Spleen (tissue), 11 donors: ENCODE data around the gene PTPRCAP. TPM values are rescaled to one million over a fixed set of nuclear protein-coding genes. Genes with fewer than 3 reads are reported as not detected.

Experiments used
- DNase-seq: peaks from one replicate; pipeline ENCODE4 v3.0.0-alpha.2; 2020
- H3K27ac ChIP-seq, 8 donors: fragments of 200-600 bp; sonication (generic) in 7 of 8; 1 replicate in 4 of 8; 2 replicates in 4 of 8; pipeline versions ENCODE4 v1.5.0 to v1.8.0; 2016 to 2021; ENCODE audit warnings: inconsistent platforms in 4 of 8, mild to moderate bottlenecking in 4 of 8, moderate library complexity in 1 of 8
- H3K27me3 ChIP-seq, 7 donors: fragments of 200-600 bp; sonication (generic) in 6 of 7; replicated peaks in 1 of 7; 1 replicate in 4 of 7; 2 replicates in 3 of 7; pipeline versions ENCODE4 v1.5.0 to v1.8.0; 2016 to 2021; ENCODE audit warnings: inconsistent platforms in 3 of 7, mild to moderate bottlenecking in 1 of 7
- H3K36me3 ChIP-seq, 6 donors: fragments of 200-600 bp; sonication (generic) in 5 of 6; 1 replicate in 4 of 6; 2 replicates in 2 of 6; pipeline versions ENCODE4 v1.5.0 to v1.8.0; 2016 to 2021; ENCODE audit warnings: inconsistent platforms in 2 of 6
- H3K4me1 ChIP-seq, 6 donors: fragments of 200-600 bp; sonication (generic) in 5 of 6; 1 replicate in 3 of 6; 2 replicates in 3 of 6; pipeline versions ENCODE4 v1.5.0 to v1.8.0; 2016 to 2021; ENCODE audit warnings: inconsistent platforms in 3 of 6
- H3K4me3 ChIP-seq, 8 donors: fragments of 200-600 bp; sonication (generic) in 7 of 8; 1 replicate in 4 of 8; 2 replicates in 4 of 8; pipeline versions ENCODE4 v1.5.0 to v1.8.0; 2016 to 2021; ENCODE audit warnings: inconsistent platforms in 4 of 8, mild to moderate bottlenecking in 4 of 8, moderate library complexity in 2 of 8
- H3K9me3 ChIP-seq, 8 donors: fragments of 200-600 bp; sonication (generic) in 7 of 8; 1 replicate in 4 of 8; 2 replicates in 4 of 8; pipeline versions ENCODE4 v1.5.0 to v1.8.0; 2016 to 2021; ENCODE audit warnings: inconsistent platforms in 4 of 8
- CTCF ChIP-seq, 11 experiments: fragments of 200-600 bp in 7 of 11; fragments of 450-650 bp in 4 of 11; sonication (generic) in 4 of 11; IDR thresholded peaks in 8 of 11; conservative IDR thresholded peaks in 3 of 11; 1 replicate in 7 of 11; 2 replicates in 4 of 11; pipeline versions ENCODE4 v1.4.0 to v1.8.0; 2016 to 2021; ENCODE audit warnings: antibody characterized with exemption in 11 of 11, inconsistent platforms in 4 of 11, mild to moderate bottlenecking in 1 of 11
- POLR2A ChIP-seq, 3 donors: fragments of 450-650 bp; IDR thresholded peaks; one replicate each; pipeline ENCODE4 v1.5.1; 2017; ENCODE audit warnings: antibody characterized with exemption in 3 of 3, mild to moderate bottlenecking in 1 of 3
- POLR2AphosphoS5 ChIP-seq, 3 donors: sonication (generic); formaldehyde crosslinking; IDR thresholded peaks; one replicate each; pipeline ENCODE4 v1.5.1; 2017; ENCODE audit warnings: antibody characterized with exemption in 3 of 3
- WGBS, 5 donors: extraction: QIAGEN DNeasy Blood & Tissue Kit in 3 of 5; methylation state at CpG; one replicate each; pipeline versions ENCODE4 v1.1.5 to v1.1.7; 2013 to 2018; 5-methylcytosine and 5-hydroxymethylcytosine counted together
- intact Hi-C: fragments of 100-400 bp; cut with DNase I; formaldehyde crosslinking; loops from one replicate; pipeline ENCODE4 v1.15.0; 2023; ENCODE audit warnings: low total_unique reads
- polyA plus RNA-seq, 3 donors: library from polyadenylated mRNA; stranded (reverse); fragments of 200-250 nt; gene quantifications; one replicate each; pipeline ENCODE4 v1.2.1, GENCODE V29; 2013
- total RNA-seq, 7 donors: library from RNA; depleted of rRNA in 3 of 7; stranded (reverse); fragments of >200 nt in 3 of 7; fragmentation: NEBNext Ultra II Directional in 4 of 7; extraction: Animal tissue kit (Norgen Biotek cat#: 25700) in 4 of 7; gene quantifications; one replicate each; pipeline versions ENCODE4 v1.1.0 to v1.2.1, GENCODE V29; 2016 to 2021
- donor health status: healthy with polysubstance abuse.
- donor health status: DM: no; HTN: no; CAD: no; lungs with moderate emphysema.
- donor health status: DM: no; HTN: no; CAD: no.
- donor health status: Bipolar disorder and iron deficiency.
- donor health status: healthy.
- donor health status: DM: no; HTN: no; CAD: no.
- donor health status: DM: yes; HTN: yes; CAD: no.

The PTPRCAP gene
- total and polyA plus RNA-seq, 10 donors: 119 to 557 (median 238) TPM

- no peaks in the 10 kb centered on the region for H3K27me3 ChIP-seq
- intact Hi-C loops: loop anchor here (5.0 kb wide), 1 partner anchor 112 kb away; the partner anchor contains the start of genes CDK2AP2 and PITPNM1
- 86 to 95% (median 89%) methylated on average over 13 to 19 of the region's 19 CpGs for WGBS, 5 donors
- no peak overlapping the region for H3K4me3 ChIP-seq
- peak in 2 of 3 donors; percentile 4 to 70 for TF ChIP-seq POLR2AphosphoS5 (IDR thresholded peaks at IDR 0.05)
- no peak for TF ChIP-seq CTCF (IDR thresholded peaks at IDR 0.05 in 8 of 11, conservative IDR thresholded peaks at IDR 0.05 in 3 of 11)
- no peak for TF ChIP-seq POLR2A (IDR thresholded peaks at IDR 0.05)
- peaks cover 0 to 76% (median 51%) of the 10 kb centered on the region in 6 donors for H3K36me3 ChIP-seq
- peak overlapping the region in 1 of 8 donors; percentile 75 for H3K27ac ChIP-seq
- DNase-seq: peak; percentile 75
- peaks cover 41 to 92% (median 66%) of the 10 kb centered on the region in 6 donors for H3K4me1 ChIP-seq
- no peaks in the 10 kb centered on the region for H3K9me3 ChIP-seq
These were observed 41.8 kb downstream of the PTPRCAP start for GRCh38 chr11:67395555-67396258.

GRCh38 chr11:67393990-67394389, 43.5 kb downstream of the PTPRCAP start:
- 70 to 90% (median 79%) methylated on average over 3 to 5 of the region's 5 CpGs for WGBS, 5 donors
- no peak for DNase-seq
- Histone ChIP-seq H3K36me3 (peaks cover 0 to 59% (median 34%) of the 10 kb centered on the region in 6 donors), H3K9me3 (no peaks in the 10 kb centered on the region), H3K27ac (peak overlapping the region in 1 of 8 donors; percentile 4), H3K27me3 (no peaks in the 10 kb centered on the region), H3K4me1 (peaks cover 27 to 92% (median 60%) of the 10 kb centered on the region in 6 donors), H3K4me3 (no peak overlapping the region)
- TF ChIP-seq POLR2A (IDR thresholded peaks at IDR 0.05): no peak
- no peak for TF ChIP-seq POLR2AphosphoS5 (IDR thresholded peaks at IDR 0.05)
- no peak for TF ChIP-seq CTCF (IDR thresholded peaks at IDR 0.05 in 8 of 11, conservative IDR thresholded peaks at IDR 0.05 in 3 of 11)
- intact Hi-C loops: no loop called here

- peaks cover 24 to 89% (median 55%) of the 10 kb centered on the region in 6 donors for H3K4me1 ChIP-seq
- peak; percentile 77 for DNase-seq
- no peaks in the 10 kb centered on the region for H3K27me3 ChIP-seq
- no peak overlapping the region for H3K4me3 ChIP-seq
- no peak overlapping the region for H3K27ac ChIP-seq
- H3K9me3 ChIP-seq: no peaks in the 10 kb centered on the region
- intact Hi-C loops: no loop called here
- 92 to 94% (median 93%) methylated on average over 17 to 18 of the region's 18 CpGs for WGBS, 5 donors
- peaks cover 0 to 54% (median 28%) of the 10 kb centered on the region in 6 donors for H3K36me3 ChIP-seq
- TF ChIP-seq POLR2AphosphoS5 (IDR thresholded peaks at IDR 0.05) (peak in 1 of 3 donors; percentile 15), POLR2A (IDR thresholded peaks at IDR 0.05) (no peak)
These were observed 44.0 kb downstream of the PTPRCAP start for GRCh38 chr11:67393437-67393836.

- WGBS, 5 donors: 10 to 12% (median 11%) methylated on average over 23 to 31 of the region's 31 CpGs
- H3K9me3 ChIP-seq: no peaks in the 10 kb centered on the region
- peak overlapping the region; percentile 78 to 93 (median 84) for H3K27ac ChIP-seq
- H3K4me3 ChIP-seq: peak overlapping the region; percentile 74 to 97 (median 90)
- DNase-seq: no peak
- peaks cover 21 to 77% (median 45%) of the 10 kb centered on the region in 6 donors for H3K4me1 ChIP-seq
- H3K36me3 ChIP-seq: peaks cover 0 to 42% (median 16%) of the 10 kb centered on the region in 6 donors
- TF ChIP-seq POLR2A (IDR thresholded peaks at IDR 0.05) (no peak), POLR2AphosphoS5 (IDR thresholded peaks at IDR 0.05) (no peak), CTCF (IDR thresholded peaks at IDR 0.05 in 8 of 11, conservative IDR thresholded peaks at IDR 0.05 in 3 of 11) (no peak)
- intact Hi-C loops: no loop called here
- H3K27me3 ChIP-seq: no peaks in the 10 kb centered on the region
These were observed 45.2 kb downstream of the PTPRCAP start for GRCh38 chr11:67392183-67392715.
